Hepatic stellate cell (primary cell): ENCODE measurements around the gene SHROOM2.
A peak's percentile ranks its signal among the peaks of the same experiment; 100 is the strongest.

ENCODE experiments used
- DNase-seq: peaks from one replicate; pipeline ENCODE4 v3.0.0; 2011; ENCODE audit warnings: low spot score

The SHROOM2 gene

DNA sequence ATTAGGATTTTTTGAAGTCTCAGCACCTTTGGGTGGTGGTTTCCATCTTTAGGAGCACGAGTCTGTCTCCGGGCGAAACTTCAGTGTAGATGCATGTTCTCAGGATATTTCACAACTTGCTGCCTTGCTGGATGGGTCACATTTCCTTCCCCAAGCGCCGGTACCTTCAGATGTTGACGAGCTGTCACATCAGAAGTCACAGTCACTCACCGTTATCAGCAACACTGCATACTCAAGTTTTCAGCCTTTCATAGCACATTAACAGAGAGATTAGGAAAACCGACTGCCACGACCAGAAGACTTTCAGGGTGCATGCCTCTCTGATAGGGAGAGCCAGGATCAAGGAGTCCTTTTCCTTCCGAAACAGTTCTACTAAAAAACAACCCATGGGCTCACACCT, 77.8 kb downstream of the SHROOM2 start:
- DNase-seq, result no peak

DNA sequence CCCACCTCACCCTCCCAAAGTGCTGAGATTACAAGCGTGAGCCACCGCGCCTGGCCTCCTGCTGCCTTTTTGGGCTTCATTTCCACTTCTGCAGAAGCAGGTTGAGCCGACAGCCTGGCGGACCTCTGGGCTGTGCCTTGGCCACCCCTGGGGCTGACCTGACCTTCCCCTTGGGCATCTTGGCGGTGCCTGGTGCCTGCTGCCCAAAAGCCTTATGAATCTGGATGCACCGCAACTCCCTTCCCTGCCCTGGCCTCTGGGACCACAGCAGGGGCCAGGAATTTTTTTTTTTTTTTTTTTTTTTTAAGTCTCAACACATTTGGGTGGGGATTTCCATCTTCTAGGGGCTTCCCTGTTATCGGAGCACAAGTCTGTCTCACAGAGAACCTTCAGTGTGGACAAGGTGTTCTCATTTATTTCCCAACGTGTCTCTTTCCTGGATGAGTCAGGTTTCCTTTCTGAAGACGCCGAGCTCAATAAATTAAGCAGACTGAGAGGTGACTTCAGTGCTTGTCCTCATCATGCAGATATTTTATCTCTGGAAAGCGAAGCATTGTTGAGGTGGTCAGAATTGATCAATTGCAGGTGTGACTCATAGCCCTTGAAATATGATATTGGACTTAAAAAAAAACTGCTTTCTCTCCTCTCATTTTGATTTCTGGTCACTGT, 79.7 kb downstream of the SHROOM2 start:
- no peak for DNase-seq

DNA sequence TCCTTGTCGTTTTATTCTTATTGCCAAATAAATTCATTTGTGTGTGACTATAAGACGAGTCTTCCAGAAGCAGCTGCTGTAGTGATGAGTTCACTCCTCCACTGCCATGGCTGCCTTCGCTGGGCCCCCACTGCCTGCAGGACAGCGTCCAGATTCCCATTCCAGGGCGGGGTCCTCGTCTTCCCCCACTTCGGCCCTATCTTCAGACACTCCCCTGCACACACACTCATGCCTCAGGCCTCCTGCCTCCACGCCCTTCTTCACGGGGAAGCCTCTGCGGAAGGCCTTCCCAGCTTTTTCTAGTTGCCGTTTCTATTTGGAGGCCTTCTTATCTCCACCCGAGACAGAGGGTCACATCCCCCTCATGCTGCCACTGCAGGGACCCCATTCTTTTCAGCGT, 80.4 kb downstream of the SHROOM2 start:
- DNase-seq, result no peak

DNA sequence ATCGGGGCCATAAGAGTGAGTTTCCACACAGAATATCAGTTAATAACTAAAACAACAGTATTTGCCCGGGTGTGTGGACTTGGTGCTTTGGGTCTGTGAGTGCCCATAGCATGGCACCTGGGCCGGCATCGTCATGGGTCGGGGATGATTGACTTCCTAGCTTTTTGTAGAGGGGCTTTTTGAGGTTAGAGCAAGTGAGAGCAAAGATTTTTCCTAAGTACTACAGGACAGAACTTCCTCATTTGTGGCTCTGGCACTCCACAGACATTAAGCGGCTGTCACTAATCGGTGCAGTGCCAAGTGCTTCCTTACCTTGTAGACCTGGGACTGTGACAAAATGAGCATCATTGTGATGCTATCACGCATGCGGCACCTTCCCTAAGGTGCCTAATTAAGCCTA, 81.0 kb downstream of the SHROOM2 start:
- no peak for DNase-seq

DNA sequence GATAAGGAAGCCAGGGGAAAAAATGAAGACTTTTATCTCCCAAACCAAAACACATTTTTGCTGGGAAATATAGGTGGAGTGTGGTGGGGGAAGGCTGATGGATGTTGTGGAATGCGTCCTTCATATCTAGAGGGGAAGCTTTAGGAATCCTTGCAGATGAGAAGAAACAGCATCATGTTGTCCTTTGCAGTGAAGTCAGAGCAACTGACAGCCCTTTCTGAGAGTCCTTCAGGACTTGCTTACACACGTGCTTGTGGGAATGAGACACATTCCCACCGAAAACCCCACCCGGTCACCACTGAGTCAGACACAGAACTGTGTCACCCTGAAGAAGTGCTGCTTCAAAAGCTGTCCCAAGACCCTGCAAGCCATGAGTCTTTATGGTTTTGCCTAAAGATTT, 81.5 kb downstream of the SHROOM2 start:
- DNase-seq, result no peak

DNA sequence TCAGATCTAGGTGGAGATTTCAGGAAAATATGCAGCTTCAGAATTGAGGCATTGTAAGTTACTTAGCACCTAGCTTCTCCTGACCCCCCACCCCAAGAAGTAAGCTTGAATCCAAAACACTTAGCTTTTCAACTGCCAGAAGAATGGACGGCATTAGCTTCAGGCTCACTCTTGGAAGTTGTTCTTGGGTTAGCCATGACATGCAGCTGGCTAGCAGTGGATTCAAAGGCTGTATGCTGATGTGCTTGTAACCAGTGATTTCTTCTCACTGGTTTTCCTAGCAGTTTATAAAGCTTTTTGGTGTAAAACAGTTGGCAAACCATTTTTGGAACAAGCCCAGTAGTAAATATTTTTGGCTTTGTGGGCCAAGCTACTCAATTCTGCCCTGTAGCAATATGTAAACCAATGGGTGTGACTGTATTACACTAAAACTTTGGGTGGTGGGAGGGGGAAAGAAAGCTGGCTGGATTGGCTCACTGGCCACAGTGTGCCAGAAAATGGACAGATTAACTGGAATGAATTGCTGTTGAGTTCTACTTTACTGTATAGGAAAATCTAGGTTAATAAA, 85.6 kb downstream of the SHROOM2 start:
- DNase-seq, result no peak

DNA sequence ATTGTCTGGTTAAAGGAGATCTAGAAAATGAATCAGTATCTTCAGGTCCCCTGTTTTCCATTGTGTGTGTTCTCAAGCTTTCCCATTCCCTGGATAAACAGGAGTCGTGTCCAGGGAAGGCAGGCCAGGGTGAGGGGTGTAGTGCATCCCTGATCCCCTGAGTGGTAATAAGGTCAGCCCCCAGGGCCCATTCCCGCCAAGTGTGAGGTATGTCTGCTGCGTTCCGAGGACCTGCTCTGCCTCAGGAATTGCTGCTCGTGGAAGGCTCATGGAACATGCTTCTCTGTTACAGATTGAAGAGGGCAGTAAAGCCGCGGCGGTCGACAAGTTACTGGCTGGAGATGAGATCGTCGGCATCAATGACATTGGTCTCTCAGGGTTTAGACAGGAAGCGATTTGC, 87.1 kb downstream of the SHROOM2 start:
- DNase-seq, result no peak

DNA sequence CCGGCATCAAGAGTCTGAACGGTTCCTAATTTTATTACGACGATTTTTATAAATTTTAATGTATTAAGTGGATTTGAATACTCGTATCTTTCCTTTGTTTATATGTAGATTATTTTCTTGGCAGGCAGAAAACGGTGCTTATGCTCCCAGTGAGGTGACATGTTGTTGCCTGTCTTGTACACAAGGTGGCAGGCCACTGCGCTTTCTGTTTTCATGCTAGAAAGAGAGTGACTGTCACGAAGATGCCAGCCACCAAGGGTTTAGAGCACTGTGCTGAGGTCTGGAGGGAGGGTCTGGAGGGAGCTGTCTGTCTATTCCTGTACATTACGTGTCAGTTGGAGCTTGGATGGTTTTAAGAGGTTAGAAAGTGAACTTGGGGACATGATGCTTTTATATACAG, 87.7 kb downstream of the SHROOM2 start:
- peak; percentile 49 for DNase-seq

DNA sequence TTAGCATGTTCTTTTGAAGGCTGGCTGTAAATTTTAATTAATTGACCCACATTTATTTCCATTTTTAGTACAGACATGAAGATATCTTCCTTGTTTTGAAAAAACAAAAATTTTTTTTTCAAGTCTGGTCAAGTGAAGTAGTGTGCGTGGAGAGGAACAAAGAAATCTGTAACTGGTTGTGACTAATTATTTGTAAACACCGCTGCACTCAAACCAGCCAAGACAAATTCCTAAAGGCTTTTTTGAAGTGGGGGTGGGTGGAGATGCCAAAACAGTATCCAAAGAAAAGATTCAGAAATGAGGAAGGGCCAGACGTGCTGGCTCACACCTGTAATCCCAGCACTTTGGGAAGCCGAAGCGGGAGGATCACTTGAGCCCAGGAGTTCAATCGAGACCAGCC, 88.3 kb downstream of the SHROOM2 start:
- no peak for DNase-seq

DNA sequence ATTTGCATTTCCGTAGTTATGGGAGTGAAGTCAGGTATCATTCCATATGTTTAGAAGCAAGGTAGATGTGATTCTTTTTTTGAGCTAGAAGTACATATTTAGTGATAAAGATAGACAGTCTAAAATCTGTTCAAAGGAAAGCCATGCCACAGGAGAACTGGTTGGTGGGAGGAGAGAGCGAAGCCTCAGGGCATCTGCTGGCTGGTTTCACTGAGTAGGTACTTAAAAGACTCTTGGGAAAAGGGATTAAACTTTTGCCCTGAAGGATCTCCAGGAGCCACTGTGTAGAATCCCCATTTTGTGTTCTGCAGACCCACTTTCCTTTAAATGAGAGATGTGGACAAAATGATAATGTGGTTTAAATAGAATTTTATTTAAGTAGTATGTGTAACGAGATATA, 89.6 kb downstream of the SHROOM2 start:
- no peak for DNase-seq

DNA sequence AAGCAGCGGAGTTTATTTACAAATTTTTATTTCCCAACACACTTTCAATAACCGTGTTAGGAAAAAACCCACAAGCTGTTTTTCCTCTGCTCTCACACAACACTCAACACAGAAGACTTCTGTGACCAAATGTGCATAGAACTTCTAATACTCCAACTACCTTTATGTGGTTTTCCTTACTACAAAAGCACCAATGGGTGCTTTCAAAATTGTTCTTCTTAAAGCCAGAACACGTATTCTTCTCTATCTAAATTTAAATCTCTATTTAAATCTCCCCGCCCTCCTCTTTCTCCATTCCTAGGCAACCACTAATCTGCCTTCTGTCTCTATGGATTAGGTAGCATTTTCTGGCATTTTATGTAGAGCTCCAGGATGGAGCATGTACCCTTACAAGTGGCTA, 90.0 kb downstream of the SHROOM2 start:
- no peak for DNase-seq

DNA sequence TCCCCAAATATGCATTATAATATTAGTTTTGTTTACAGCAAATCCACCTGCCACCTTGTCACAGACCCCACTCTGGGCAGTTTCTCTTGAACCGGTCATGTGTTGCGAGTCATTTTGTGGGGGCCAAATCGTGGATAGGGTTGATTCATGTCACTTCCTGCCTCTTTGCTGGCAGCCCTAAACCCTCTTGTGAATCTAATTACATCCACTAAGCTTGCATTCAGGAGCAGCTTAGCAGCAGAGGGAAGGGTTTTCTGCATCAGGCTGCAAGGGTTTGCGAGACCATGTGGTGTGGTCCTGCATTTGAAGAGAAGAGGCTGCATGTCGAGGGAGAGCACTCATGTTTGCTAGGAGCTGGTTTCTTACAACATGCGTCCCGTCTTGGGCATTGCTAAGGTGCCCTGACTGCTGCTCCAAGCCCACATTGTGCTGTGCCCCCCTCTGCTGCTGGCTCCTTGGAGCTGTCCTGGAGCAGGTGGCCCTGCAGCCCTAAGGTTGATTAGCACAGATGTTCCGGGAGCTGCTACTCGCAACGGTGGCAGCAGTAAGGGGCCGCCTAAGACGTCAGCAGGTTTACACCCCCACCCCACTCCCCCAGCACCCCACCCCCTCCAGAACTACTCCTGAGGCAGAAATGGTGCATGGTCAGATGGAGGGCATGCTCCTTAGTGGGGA, 92.1 kb downstream of the SHROOM2 start:
- DNase-seq, result no peak

DNA sequence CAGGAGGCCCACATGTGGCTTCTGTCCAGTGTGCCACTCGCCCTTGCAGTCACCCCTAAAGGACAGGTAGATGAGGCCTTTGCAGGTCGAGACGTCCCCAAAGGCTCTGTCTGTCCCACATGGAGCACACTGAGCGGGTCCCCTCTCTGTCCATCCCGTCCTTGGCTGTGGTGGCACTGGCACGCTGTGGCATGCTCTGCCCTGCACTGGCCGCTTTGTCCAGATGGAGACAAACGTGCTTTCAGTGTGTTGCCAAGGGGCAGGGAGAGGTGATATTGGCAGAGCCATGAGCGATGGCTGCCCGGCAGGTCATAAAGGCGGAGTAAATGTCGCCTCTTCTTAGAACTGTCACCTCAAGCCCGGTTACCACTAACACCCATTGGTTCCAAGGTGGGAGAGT, 94.0 kb downstream of the SHROOM2 start:
- no peak for DNase-seq

DNA sequence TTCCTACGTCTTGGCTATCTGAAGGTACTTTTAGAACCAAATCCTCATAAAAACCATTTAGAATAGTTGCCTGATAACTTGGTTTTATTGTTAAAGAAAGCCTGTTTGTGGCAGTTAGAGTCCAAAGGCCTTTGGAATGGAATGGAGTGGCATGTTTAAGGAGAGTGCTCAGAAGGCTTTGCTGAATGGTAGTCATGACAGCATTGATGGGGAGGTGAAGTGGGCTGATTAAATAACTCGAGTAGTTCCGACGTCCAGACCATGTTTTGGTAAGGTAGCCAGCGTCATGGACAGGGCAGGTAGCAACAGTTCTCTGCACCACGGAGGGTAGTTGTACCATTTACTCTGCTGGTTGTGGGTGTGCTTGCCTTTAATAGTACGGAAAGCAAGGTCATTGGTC, 94.6 kb downstream of the SHROOM2 start:
- no peak for DNase-seq

DNA sequence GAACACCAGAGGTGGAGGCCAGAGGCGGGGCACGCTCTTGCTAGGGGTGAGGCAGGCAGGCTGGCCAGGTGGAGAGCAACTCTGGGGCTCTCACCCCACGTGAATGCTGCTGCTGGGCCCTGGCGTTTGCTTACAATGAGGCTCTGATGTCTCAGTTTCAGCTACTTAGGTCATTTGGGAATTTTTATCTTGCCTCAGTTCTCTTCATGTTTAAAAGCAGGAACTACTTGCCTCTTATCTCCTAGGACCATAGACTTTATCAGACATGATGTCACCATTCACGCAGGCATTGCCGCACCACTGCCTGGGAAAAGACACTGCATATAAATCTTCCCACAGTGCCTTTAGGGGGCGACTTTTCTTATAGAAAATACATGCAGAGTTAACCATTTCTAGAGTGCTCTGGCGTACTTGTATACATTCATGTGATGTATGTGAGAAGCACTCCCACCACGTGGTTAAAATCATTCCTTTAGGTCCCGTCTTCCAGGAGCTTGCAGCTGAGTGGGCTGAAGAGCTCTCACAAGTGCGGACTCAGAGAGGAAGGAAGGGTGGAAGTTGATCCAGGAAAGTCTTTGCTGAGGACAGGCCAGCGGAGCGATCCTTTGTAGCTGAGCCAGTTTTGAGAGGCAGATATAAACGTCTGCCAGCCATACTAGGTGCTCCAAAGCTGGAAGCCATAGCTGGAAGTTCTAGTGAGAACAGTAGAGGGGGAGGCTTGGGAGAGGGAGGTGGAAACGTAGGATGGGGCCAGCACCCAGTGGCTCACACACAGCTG, 96.6 kb downstream of the SHROOM2 start:
- no peak for DNase-seq

DNA sequence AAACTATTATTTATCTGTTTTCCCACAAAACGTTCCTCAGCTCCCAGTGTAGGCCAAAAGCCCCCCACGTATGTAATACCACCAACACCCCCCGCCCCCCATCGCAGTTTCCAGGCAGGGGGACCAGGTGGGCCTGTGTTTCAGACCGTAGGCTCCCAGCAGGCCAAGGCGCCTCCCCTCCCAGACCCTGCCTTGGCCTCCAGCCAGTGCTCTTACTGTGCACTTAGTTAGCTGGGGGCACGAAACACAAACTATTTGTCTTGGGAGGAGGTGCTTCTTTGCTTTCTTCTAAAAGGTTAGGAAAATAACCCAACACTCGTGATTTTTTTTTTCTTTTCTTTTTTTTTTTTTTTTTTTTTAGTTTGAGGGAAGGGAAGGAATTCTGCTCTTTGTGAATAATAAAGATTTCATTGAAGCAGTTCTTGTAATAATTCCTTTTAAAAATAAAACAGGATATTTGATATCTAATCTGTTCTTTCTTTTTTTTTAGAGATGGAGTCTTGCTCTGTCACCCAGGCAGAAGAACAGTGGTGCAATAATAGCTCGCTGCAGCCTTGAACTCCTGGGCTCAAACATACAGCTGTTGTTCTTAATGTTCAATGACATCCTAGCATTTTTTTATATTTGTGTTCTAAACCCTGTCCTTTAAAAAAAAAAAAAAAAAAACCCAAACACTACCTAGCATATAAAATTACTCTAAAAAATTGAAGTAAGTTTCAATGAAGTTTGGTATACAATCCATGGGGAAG, 98.0 kb downstream of the SHROOM2 start:
- no peak for DNase-seq

DNA sequence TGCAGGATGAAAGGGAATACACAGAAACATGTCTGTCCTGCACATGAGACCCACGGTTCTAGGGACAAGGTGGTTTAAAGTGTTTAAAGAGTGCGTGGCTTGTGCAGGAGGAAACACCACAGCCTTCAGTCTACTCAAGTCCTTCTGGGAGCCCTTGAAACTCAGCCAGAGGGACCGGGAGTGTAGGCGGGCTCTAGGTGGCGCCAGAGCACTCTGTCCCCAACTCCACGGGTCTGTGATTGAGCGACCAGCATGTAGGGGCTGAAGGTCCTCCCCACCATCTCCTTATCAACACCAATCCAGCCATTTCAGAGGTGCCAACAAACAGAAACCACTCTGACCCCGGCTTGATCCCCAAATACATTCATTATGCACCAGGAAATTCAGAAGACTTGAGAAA, 98.9 kb downstream of the SHROOM2 start:
- DNase-seq, result peak; percentile 73

DNA sequence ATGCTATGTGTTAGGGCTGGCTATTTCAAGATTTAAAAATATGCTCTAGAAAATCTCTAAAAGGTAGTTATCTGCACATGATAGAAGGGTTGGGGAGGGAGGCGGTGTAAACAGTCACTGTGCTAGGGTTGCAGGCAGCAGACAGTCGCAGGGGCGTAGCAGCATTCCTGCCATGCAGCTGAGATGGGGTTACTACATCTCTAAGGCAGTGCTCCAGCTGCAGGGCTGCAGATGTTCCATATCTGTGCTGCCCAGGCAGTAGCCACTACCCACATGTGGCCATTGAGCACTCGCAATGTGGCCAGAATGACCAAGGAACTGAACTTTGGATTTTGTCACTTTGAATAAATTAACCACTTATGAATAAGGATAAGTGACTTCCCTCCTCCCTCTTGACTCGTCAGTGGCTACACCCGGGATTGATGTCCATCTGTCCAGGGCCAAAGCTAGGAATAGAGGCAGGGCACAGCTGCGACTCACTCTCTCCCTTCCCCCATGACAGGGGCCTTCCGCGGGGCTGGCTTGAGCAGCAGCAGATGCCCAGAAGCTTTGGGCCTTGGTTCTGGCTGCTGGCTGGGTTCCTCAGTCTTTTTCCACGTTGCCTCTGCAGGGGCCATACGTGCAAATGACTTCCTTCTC, 101.5 kb downstream of the SHROOM2 start:
- DNase-seq, result no peak

DNA sequence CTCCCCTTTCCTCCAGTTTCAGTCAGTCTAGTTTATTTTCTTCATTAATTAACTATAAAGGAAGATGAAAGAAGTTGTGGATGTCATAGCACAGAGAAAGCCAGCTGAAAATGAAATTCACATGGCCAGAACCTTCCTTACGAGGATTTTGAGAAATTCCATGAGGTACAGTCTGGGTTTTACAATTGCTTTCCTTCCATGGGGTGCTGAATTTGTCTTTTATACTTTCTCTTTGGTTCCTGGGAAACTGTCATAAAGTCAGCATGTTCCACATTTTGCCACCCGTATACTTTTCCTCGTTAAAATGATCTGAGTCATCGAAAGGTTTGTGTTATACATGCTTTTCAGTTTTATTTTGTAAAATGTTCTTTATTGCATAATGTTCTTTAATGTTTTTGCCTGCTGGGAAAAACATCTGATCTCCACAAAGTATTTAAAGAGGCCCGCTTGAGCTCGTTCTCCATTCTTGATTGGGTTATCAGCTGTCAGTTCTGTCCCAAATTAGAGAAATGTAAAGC, 102.8 kb downstream of the SHROOM2 start:
- DNase-seq, result no peak

DNA sequence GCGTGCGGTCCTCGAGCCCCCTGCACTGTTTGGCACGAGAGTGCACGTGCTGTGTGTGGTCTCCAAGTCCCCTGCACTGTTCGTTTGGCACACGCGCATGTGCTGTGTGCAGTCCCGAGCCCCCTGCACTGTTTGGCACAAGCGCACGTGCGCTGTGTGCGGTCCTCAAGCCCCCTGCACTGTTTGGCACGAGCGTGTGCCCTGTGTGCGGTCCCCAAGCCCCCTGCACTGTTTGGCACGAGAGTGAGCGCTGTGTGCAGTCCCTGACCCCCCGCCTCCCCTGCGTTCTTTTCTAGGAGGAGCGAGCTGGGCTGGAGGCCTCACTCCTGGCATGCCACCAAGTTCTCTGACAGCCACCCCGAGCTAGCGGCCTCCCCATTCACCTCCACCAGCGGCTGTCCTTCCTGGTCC, 104.5 kb downstream of the SHROOM2 start:
- no peak for DNase-seq

DNA sequence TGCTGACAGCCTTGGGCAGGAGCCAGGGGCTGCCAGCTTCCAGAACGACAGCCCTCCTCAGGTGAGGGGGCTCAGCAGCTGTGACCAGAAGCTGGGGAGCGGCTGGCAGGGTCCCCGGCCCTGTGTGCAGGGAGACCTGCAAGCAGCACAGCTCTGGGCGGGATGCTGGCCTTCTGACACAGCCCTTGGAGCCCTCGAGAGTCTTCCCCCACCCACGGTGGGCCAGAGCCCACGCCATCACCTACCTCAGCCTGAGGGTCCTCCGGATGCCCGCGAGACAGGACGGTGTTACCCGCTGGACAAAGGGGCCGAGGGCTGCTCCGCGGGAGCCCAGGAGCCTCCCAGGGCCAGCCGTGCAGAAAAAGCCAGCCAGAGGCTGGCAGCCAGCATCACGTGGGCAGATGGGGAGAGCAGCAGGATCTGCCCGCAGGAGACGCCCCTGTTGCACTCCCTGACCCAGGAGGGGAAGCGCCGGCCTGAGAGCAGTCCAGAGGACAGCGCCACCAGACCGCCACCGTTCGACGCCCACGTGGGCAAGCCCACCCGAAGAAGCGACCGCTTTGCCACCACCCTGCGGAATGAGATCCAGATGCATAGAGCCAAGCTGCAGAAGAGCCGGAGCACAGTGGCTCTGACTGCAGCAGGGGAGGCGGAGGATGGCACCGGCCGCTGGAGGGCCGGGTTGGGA, 109.1 kb downstream of the SHROOM2 start:
- DNase-seq, result no peak
